Left ventricle myocardium inferior (tissue), 1 donor: ENCODE data around the gene SLC39A11. TPM values are rescaled to one million over a fixed set of nuclear protein-coding genes. Genes with fewer than 3 reads are reported as not detected.

ENCODE experiments used
- DNase-seq: peaks from one replicate; pipeline ENCODE4 v3.0.0-alpha.2; 2020
- H3K27ac ChIP-seq: fragments of 200-600 bp; replicated peaks from 2 replicates; pipeline ENCODE4 v1.8.0; 2021
- H3K27me3 ChIP-seq: fragments of 200-600 bp; 2 replicates; pipeline ENCODE4 v1.8.0; 2021; ENCODE audit warnings: low read depth
- H3K36me3 ChIP-seq: fragments of 200-600 bp; 2 replicates; pipeline ENCODE4 v1.8.0; 2021
- H3K4me1 ChIP-seq: fragments of 200-600 bp; 2 replicates; pipeline ENCODE4 v1.8.0; 2021
- H3K4me3 ChIP-seq: fragments of 200-600 bp; 2 replicates; pipeline ENCODE4 v1.8.0; 2021; ENCODE audit warnings: mild to moderate bottlenecking, moderate library complexity
- H3K9me3 ChIP-seq: fragments of 200-600 bp; replicated peaks from 2 replicates; pipeline ENCODE4 v1.8.0; 2021
- CTCF ChIP-seq: fragments of 200-600 bp; IDR thresholded peaks from 2 replicates; pipeline ENCODE4 v1.8.0; 2021; ENCODE audit warnings: antibody characterized with exemption, mild to moderate bottlenecking, borderline replicate concordance
- intact Hi-C: fragments of 100-400 bp; cut with micrococcal nuclease; formaldehyde crosslinking; loops from one replicate; pipeline ENCODE4 v1.11.0; 2022
- total RNA-seq: library from RNA; stranded (reverse); fragmentation: NEBNext Ultra II Directional; extraction: Animal tissue kit (Norgen Biotek cat#: 25700); gene quantifications from one replicate; pipeline ENCODE4 v1.2.1, GENCODE V29; 2021
- donor health status: DM: no; HTN: yes; CAD: no; lungs with severe emphysema.

Gene SLC39A11
- total RNA-seq, 1 donor from 2014 or later: 6.4 TPM

- TF ChIP-seq CTCF: no peak
- Histone ChIP-seq H3K36me3 (peaks cover 5% of the 10 kb centered on the region), H3K4me3 (no peak overlapping the region), H3K27me3 (no peaks in the 10 kb centered on the region), H3K9me3 (no peaks in the 10 kb centered on the region), H3K27ac (no peak overlapping the region), H3K4me1 (peaks cover 7% of the 10 kb centered on the region)
- DNase-seq: no peak
- intact Hi-C loops: no loop called here
Observed at GRCh38 chr17:73030995-73031394, 61.5 kb downstream of the SLC39A11 start.

GRCh38 chr17:73030501-73030921 lies 62.0 kb downstream of the SLC39A11 start:
- intact Hi-C loops: no loop called here
- DNase-seq: no peak
- Histone ChIP-seq H3K36me3 (peaks cover 5% of the 10 kb centered on the region), H3K4me3 (no peak overlapping the region), H3K9me3 (no peaks in the 10 kb centered on the region), H3K27me3 (no peaks in the 10 kb centered on the region), H3K4me1 (peaks cover 7% of the 10 kb centered on the region), H3K27ac (no peak overlapping the region)
- no peak for TF ChIP-seq CTCF

DNA sequence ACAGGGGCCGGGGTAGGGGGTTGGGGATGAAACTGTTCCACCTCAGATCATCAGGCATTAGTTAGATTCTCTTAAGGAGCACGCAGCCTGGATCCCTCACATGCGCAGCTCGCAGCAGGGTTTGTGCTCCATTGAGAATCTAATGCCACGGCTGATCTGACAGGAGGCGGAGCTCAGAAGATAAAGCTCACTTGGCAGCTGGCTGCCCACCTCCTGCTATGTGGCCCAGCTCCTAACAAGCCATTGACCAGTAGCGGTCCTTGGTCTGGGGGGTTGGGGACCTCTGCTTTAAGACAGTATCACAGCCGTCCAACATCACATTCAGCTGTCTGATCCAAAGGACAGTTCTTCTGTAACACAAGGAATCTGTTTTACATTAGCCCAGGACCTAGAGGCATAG lies 62.5 kb downstream of the SLC39A11 start:
- DNase-seq: no peak
- Histone ChIP-seq H3K36me3 (peaks cover 5% of the 10 kb centered on the region), H3K4me1 (peaks cover 7% of the 10 kb centered on the region), H3K4me3 (no peak overlapping the region), H3K9me3 (no peaks in the 10 kb centered on the region), H3K27ac (no peak overlapping the region), H3K27me3 (no peaks in the 10 kb centered on the region)
- intact Hi-C loops: no loop called here
- no peak for TF ChIP-seq CTCF

GRCh38 chr17:73029021-73029420 lies 63.5 kb downstream of the SLC39A11 start:
- no peaks in the 10 kb centered on the region for H3K27me3 ChIP-seq
- DNase-seq: no peak
- peaks cover 5% of the 10 kb centered on the region for H3K36me3 ChIP-seq
- H3K4me3 ChIP-seq: no peak overlapping the region
- no peak overlapping the region for H3K27ac ChIP-seq
- intact Hi-C loops: no loop called here
- no peak for TF ChIP-seq CTCF
- peaks cover 1% of the 10 kb centered on the region for H3K9me3 ChIP-seq
- peaks cover 7% of the 10 kb centered on the region for H3K4me1 ChIP-seq

DNA sequence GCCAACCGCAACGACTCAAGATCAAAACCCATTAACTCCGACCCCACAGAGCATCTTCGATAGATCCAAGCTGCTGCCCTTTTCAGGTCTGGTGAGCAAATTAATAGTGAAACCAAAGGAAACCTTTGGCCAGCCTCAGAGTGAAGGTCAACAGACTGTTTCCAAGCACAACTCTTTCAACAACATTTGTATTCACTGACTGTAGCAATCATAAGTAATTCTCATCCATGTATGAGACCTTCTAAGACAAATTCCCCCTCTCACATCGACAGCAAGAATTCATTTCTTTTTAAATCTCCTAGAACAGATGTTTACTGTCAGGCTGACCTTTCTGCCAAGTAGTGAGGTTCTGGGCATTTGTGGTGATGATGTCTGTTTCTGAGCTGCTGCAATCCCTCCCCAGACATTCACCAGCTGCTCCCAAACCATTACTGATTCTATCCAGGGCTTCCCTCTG lies 64.2 kb downstream of the SLC39A11 start:
- peaks cover 8% of the 10 kb centered on the region for H3K9me3 ChIP-seq
- intact Hi-C loops: no loop called here
- no peak overlapping the region for H3K4me3 ChIP-seq
- peaks cover 5% of the 10 kb centered on the region for H3K36me3 ChIP-seq
- H3K27me3 ChIP-seq: no peaks in the 10 kb centered on the region
- no peak for TF ChIP-seq CTCF
- peaks cover 7% of the 10 kb centered on the region for H3K4me1 ChIP-seq
- peak overlapping the region; percentile 40 for H3K27ac ChIP-seq
- DNase-seq: no peak
